A673 (cell line): ENCODE results near the gene CCN6. TPM values are rescaled to one million over a fixed set of nuclear protein-coding genes. Genes with fewer than 3 reads are reported as not detected.

ENCODE experiments used
- BruUV-seq: library from RNA; stranded (reverse); fragments of 400-500 nt; replicated peaks from 2 replicates; lab custom pipeline; 2021; lab: Mats Ljungman, UMichigan
- CTCF ChIA-PET: fragments of 300-600 bp; sonication (Branson Sonifier 250); formaldehyde crosslinking; loops from one replicate; lab custom pipeline; 2022; ENCODE audit warnings: antibody characterized with exemption; lab: Charles Lee
- POLR2A ChIA-PET: fragments of 300-600 bp; sonication (Branson Sonifier 250); formaldehyde crosslinking; loops from one replicate; lab custom pipeline; 2022; ENCODE audit warnings: antibody characterized with exemption; ENCODE audit not compliant: low non-redundant PET; lab: Charles Lee
- DNase-seq: peaks from one replicate; pipeline ENCODE4 v3.0.0-alpha.2; 2015; ENCODE audit warnings: low spot score
- H3K27ac ChIP-seq: fragments of 200-600 bp; sonication (generic); 2 replicates; pipeline ENCODE4 v1.5.1; 2016; ENCODE audit warnings: mixed run types, low read depth, mild to moderate bottlenecking, mixed read lengths, antibody characterized with exemption, low read length; ENCODE audit not compliant: poor library complexity, severe bottlenecking
- H3K27me3 ChIP-seq: fragments of 200-600 bp; sonication (generic); replicated peaks from 2 replicates; pipeline ENCODE4 v1.6.1; 2017; ENCODE audit warnings: mixed run types, low read depth, mild to moderate bottlenecking, mixed read lengths, antibody characterized with exemption, low read length; ENCODE audit not compliant: insufficient read depth, poor library complexity
- H3K36me3 ChIP-seq: fragments of 200-600 bp; sonication (generic); 2 replicates; pipeline ENCODE4 v1.6.1; 2016; ENCODE audit warnings: mixed run types, mild to moderate bottlenecking, mixed read lengths, antibody characterized with exemption, low read length; ENCODE audit not compliant: insufficient read depth, poor library complexity, severe bottlenecking
- H3K4me1 ChIP-seq: fragments of 200-600 bp; sonication (generic); 2 replicates; pipeline ENCODE4 v1.6.1; 2017; ENCODE audit warnings: mixed run types, mild to moderate bottlenecking, mixed read lengths, antibody characterized with exemption, low read length; ENCODE audit not compliant: insufficient read depth, poor library complexity, severe bottlenecking
- H3K4me3 ChIP-seq: fragments of 200-600 bp; sonication (generic); 2 replicates; pipeline ENCODE4 v1.5.1; 2016; ENCODE audit warnings: low read depth, mixed run types, mild to moderate bottlenecking, mixed read lengths, low read length; ENCODE audit not compliant: poor library complexity, severe bottlenecking
- H3K9me3 ChIP-seq: fragments of 200-600 bp; sonication (generic); 2 replicates; pipeline ENCODE4 v1.6.1; 2016; ENCODE audit warnings: mixed run types, low read depth, mild to moderate bottlenecking, mixed read lengths, antibody characterized with exemption, low read length; ENCODE audit not compliant: poor library complexity, severe bottlenecking
- EZH2 ChIP-seq: fragments of 200-600 bp; sonication (generic); IDR thresholded peaks from 2 replicates; pipeline ENCODE4 v1.6.1; 2017; ENCODE audit warnings: borderline replicate concordance, low read depth, mild to moderate bottlenecking, mixed read lengths, antibody characterized with exemption, low read length; ENCODE audit not compliant: poor library complexity, severe bottlenecking
- intact Hi-C: fragments of 100-400 bp; cut with micrococcal nuclease; formaldehyde crosslinking; loops from one replicate; pipeline ENCODE4 v1.10.0; 2022; ENCODE audit not compliant: unreplicated experiment
- total RNA-seq: library from RNA; stranded (reverse); gene quantifications from 2 replicates; pipeline ENCODE4 v1.2.3, GENCODE V29; 2021
- TF ChIP-seq, protein P1 (sequence below): fragments of 300-800, 200-600 bp; sonication (generic); conservative IDR thresholded peaks from 2 replicates; pipeline ENCODE4 v1.5.1; 2017; ENCODE audit warnings: low read depth, mild to moderate bottlenecking, antibody characterized with exemption, low read length, moderate library complexity, mixed read lengths

CCN6 gene
- total RNA-seq, 1 experiment from 2014 or later = not detected

GRCh38 chr6:112038756-112039430 is 15.0 kb upstream of the CCN6 start:
- no peak overlapping the region for H3K4me3 ChIP-seq
- BruUV-seq = no TSS peak
- H3K27ac ChIP-seq = no peak overlapping the region
- no peaks in the 10 kb centered on the region for H3K36me3 ChIP-seq
- TF ChIP-seq EZH2 = no peak
- TF ChIP-seq, protein P1, sequence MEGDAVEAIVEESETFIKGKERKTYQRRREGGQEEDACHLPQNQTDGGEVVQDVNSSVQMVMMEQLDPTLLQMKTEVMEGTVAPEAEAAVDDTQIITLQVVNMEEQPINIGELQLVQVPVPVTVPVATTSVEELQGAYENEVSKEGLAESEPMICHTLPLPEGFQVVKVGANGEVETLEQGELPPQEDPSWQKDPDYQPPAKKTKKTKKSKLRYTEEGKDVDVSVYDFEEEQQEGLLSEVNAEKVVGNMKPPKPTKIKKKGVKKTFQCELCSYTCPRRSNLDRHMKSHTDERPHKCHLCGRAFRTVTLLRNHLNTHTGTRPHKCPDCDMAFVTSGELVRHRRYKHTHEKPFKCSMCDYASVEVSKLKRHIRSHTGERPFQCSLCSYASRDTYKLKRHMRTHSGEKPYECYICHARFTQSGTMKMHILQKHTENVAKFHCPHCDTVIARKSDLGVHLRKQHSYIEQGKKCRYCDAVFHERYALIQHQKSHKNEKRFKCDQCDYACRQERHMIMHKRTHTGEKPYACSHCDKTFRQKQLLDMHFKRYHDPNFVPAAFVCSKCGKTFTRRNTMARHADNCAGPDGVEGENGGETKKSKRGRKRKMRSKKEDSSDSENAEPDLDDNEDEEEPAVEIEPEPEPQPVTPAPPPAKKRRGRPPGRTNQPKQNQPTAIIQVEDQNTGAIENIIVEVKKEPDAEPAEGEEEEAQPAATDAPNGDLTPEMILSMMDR = no peak
- DNase-seq = no peak
- ChIA-PET POLR2A (interaction anchor here (0.6 kb wide), 2 partner anchors 12 to 803 kb away, joined by 3 read pairs; no protein-coding TSS in a partner anchor), CTCF (interaction anchor here (0.5 kb wide), 1 partner anchor 34 kb away, joined by 3 read pairs; no protein-coding TSS in a partner anchor)
- intact Hi-C loops = no loop called here
- H3K9me3 ChIP-seq = no peaks in the 10 kb centered on the region
- no peaks in the 10 kb centered on the region for H3K27me3 ChIP-seq
- H3K4me1 ChIP-seq = peaks cover 3% of the 10 kb centered on the region

DNA sequence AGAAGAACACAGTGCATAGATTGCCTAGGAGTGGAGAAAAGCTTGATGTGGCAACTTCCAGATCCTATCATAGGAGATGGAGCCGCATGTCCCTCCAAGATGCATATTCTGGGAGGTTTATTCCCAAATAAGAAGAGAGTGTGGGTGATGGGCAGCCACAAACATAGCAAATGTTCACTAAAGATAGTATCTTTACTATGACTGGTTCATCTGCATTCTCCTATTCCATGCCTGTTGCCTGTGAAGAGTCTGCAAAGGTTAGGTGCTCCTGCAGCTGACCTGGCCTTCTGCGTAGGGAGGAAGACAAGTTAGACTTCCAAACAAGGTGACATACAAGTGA is 14.5 kb upstream of the CCN6 start:
- Histone ChIP-seq H3K4me1 (no peaks in the 10 kb centered on the region), H3K27me3 (no peaks in the 10 kb centered on the region), H3K27ac (no peak overlapping the region), H3K36me3 (no peaks in the 10 kb centered on the region), H3K9me3 (no peaks in the 10 kb centered on the region), H3K4me3 (no peak overlapping the region)
- no TSS peak for BruUV-seq
- no peak for DNase-seq
- no peak for TF ChIP-seq EZH2
- TF ChIP-seq, protein P1 = no peak
- intact Hi-C loops = no loop called here
- POLR2A ChIA-PET = no interaction called here
- CTCF ChIA-PET = no interaction called here

DNA sequence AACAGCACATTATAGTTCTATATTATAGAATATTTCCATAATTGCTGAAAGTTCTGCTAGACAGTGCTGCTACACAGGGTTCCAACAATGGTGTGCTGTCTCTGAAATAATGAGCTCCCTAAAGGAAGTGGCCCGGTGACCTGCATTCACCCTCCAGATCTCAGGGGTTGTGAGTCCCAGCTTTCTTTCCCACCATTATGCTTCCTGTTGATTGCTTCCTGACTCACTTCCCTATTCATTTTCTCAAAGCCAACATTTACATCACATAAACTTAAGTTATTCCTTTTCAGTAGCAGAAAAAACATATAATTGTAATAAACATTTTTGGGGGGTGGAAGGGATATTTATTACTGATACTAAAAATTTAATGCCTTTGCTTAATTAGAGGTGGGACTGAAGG is 12.9 kb upstream of the CCN6 start:
- intact Hi-C loops = loop anchor here (5.0 kb wide), 2 partner anchors 559 to 1514 kb away; partner anchors contain the start of gene REV3L
- DNase-seq = no peak
- ChIA-PET CTCF (interaction anchor here (1.3 kb wide), 1 partner anchor 331 kb away, joined by 5 read pairs; no protein-coding TSS in a partner anchor), POLR2A (no interaction called here)
- BruUV-seq = no TSS peak
- Histone ChIP-seq H3K27ac (no peak overlapping the region), H3K27me3 (no peaks in the 10 kb centered on the region), H3K9me3 (no peaks in the 10 kb centered on the region), H3K36me3 (no peaks in the 10 kb centered on the region), H3K4me1 (no peaks in the 10 kb centered on the region), H3K4me3 (no peak overlapping the region)
- TF ChIP-seq, protein P1 = no peak
